Ishikawa (cell line): Measurements from ENCODE around the gene BCL2L15.

Experiments
- CEBPB ChIP-seq: IDR thresholded peaks from 2 replicates; pipeline ENCODE4 v1.6.1; 2012
- CREB1 ChIP-seq: IDR thresholded peaks from 2 replicates; pipeline ENCODE4 v1.6.1; 2012; ENCODE audit warnings: low read depth
- EGR1 ChIP-seq: IDR thresholded peaks from 2 replicates; pipeline ENCODE4 v1.6.1; 2012
- EP300 ChIP-seq: IDR thresholded peaks from 2 replicates; pipeline ENCODE4 v1.6.1; 2012; ENCODE audit warnings: borderline replicate concordance
- FOXM1 ChIP-seq: IDR thresholded peaks from 2 replicates; pipeline ENCODE4 v1.6.1; 2012; ENCODE audit warnings: low read depth, borderline replicate concordance
- NFIC ChIP-seq: IDR thresholded peaks from 2 replicates; pipeline ENCODE4 v1.6.1; 2012
- RAD21 ChIP-seq: IDR thresholded peaks from 2 replicates; pipeline ENCODE4 v1.6.1; 2012; ENCODE audit warnings: low read depth
- REST ChIP-seq: IDR thresholded peaks from 2 replicates; pipeline ENCODE4 v1.6.1; 2012; ENCODE audit warnings: low read depth, mild to moderate bottlenecking
- TAF1 ChIP-seq: IDR thresholded peaks from 2 replicates; pipeline ENCODE4 v1.6.1; 2012; ENCODE audit warnings: low read depth, mild to moderate bottlenecking
- TCF12 ChIP-seq: IDR thresholded peaks from 2 replicates; pipeline ENCODE4 v1.6.1; 2012; ENCODE audit warnings: low read depth
- TEAD4 ChIP-seq: IDR thresholded peaks from 2 replicates; pipeline ENCODE4 v1.6.1; 2012
- USF1 ChIP-seq: IDR thresholded peaks from 2 replicates; pipeline ENCODE4 v1.6.1; 2012
- YY1 ChIP-seq: IDR thresholded peaks from 2 replicates; pipeline ENCODE4 v1.6.1; 2012; ENCODE audit warnings: low read depth
- ZBTB7A ChIP-seq: IDR thresholded peaks from 2 replicates; pipeline ENCODE4 v1.6.1; 2012; ENCODE audit warnings: low read depth
- TF ChIP-seq, protein P1 (sequence below): IDR thresholded peaks from 2 replicates; pipeline ENCODE4 v1.6.1; 2012

BCL2L15 gene

DNA sequence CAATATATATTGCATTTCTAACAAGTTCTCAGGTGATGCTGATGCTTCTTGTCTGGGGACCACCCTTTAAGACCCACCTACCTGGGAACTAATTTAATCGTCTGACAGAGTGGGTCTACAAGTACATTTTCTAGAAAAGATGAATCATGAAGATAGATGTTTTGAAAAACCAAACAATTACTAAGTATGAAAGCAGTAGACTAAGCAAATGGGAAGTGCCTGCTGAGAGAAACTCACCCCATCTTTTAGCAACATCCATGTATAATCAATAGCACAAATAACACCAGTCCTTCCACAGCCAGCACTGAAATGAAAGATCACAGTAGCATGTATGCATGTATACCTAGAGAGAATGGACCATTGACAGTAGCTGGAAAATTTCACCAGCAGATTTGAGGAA lies 33.1 kb downstream of the BCL2L15 start:
- TF ChIP-seq, protein P1, sequence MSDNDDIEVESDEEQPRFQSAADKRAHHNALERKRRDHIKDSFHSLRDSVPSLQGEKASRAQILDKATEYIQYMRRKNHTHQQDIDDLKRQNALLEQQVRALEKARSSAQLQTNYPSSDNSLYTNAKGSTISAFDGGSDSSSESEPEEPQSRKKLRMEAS: no peak
- no peak for TF ChIP-seq NFIC
- TF ChIP-seq RAD21: no peak
- no peak for TF ChIP-seq EGR1
- no peak for TF ChIP-seq CREB1
- no peak for TF ChIP-seq TAF1
- no peak for TF ChIP-seq EP300
- TF ChIP-seq YY1: no peak
- no peak for TF ChIP-seq CEBPB

DNA sequence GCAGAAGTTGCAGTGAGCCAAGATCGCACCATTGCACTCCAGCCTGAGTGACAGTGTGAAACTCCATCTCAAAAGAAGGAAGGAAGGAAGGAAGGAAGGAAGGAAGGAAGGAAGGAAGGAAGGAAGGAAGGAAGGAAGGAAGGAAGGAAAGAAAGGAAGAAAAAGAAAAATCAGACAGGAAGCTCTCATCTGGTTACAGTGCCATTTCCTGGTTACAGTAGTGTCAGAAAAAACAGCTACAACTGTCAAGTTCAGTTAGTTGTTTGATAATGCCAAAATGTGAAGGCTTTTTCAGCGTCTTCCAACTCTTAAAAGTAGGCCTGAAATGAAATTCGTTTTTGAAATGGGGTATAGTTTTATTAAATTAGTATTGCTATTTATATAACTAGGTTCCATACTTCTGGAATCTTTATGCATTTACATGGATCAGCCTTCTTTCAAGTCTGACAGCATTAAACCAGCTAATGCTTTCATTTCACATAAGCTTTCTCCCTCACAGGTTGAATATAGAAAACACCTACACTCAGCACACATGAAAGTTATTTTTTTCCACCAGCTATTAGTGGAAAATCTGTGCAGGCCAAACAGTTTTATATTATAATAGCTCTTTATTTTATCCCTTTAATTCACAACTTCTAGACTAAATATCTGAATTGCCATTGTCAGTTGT lies 37.1 kb downstream of the BCL2L15 start:
- TF ChIP-seq TEAD4: no peak
- no peak for TF ChIP-seq EP300

DNA sequence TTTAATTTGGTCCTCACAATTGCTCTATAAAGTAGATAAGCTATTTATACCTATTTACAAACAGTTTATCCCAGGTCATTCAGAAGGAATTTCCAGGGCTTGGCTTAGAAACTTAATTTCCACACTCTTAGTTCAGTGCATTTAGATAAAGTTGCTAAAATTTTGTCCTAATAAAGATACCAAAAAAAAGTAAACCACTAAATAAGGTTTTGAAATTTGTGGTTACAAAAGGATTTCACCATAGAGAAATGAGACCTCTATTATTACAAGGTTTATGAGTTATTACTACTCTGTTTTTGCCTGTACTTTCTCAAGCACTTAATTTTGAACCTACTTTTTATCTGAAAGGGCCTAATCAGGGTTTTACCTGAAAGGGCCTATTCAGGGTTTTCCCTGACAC lies 38.3 kb downstream of the BCL2L15 start:
- no peak for TF ChIP-seq NFIC
- no peak for TF ChIP-seq REST
- no peak for TF ChIP-seq TCF12
- TF ChIP-seq RAD21: no peak
- TF ChIP-seq, protein P1: no peak
- no peak for TF ChIP-seq EGR1
- no peak for TF ChIP-seq ZBTB7A
- no peak for TF ChIP-seq EP300
- TF ChIP-seq TEAD4: no peak
- no peak for TF ChIP-seq CEBPB
- no peak for TF ChIP-seq USF1
- TF ChIP-seq FOXM1: no peak
- TF ChIP-seq CREB1: no peak
- TF ChIP-seq YY1: no peak
- TF ChIP-seq TAF1: no peak

DNA sequence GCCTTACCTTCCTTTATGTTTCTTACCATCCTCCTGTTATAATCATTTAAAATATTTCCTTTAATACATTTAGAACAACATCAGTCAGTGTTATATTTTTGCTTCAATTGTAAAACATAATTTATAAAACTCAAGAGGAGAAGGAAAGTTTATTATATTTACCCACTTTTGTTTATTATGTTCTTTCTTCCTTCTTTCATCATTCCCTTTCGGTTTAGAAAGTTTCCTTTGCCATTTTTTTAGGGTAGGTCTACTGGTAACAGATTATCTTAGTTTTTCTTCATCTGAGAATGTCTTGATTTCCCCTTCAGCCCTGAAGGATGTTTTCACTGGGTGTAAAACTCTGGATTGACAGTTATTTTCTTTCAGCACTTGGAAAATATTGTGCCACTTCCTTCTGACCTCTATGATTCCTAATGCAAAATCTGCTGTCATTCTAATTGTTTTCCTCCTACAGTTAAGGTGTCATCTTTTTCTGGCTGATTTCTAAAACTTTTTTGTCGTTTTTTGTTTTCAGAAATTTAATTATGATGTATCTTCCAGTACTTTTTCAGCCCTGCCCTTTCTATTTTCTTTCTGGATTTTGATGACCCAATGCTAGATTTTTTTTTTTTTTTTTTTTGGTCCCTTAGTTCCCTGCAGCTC lies 40.9 kb downstream of the BCL2L15 start:
- TF ChIP-seq TEAD4 (no peak), TCF12 (no peak), NFIC (no peak), CREB1 (no peak), REST (no peak), CEBPB (no peak), RAD21 (no peak), EGR1 (no peak), ZBTB7A (no peak), TAF1 (no peak), FOXM1 (no peak), EP300 (no peak), YY1 (no peak), USF1 (no peak)
- TF ChIP-seq, protein P1: no peak

GRCh38 chr1:113836534-113836933 lies 50.8 kb downstream of the BCL2L15 start:
- TF ChIP-seq ZBTB7A (no peak), TAF1 (no peak), TEAD4 (no peak), FOXM1 (no peak), REST (no peak), TCF12 (no peak), NFIC (no peak), CREB1 (no peak), EGR1 (no peak), YY1 (no peak), EP300 (no peak), RAD21 (no peak)
- TF ChIP-seq, protein P1: no peak
